GM20000 (cell line): Measurements from ENCODE around the gene PTPRB.
"Not testable (repeated sequence)": the region's sequence is repeated elsewhere in the genome, so short reads cannot be mapped to it uniquely, and the experiment has no call there.

ENCODE experiments used
- DNase-seq: peaks from one replicate; pipeline ENCODE4 v3.0.0; 2012; ENCODE audit warnings: low spot score
- TF ChIP-seq, protein P1 (sequence below): IDR thresholded peaks from 2 replicates; pipeline ENCODE4 v1.5.1; 2012; ENCODE audit warnings: mild to moderate bottlenecking, control low read depth; ENCODE audit errors: extremely low read depth, missing control alignments

PTPRB gene

DNA sequence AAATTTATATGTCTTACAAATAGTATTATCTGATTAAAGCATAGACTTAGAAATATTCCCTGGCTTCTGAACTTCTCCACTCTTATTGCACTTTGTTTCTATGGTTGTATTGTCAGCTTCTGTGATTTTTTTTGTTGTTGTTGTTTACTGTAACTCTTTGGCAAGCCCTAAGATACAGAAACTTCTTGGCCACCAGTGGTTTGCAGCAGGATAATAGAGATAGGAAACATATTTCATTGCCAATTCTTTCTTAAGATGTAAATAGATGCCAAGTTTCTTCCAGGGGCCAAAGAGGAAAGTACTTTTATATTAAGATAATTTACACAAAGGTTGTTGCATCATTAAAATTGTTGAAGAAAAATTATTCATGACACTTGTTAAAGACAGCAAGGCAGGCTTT is 123.8 kb downstream of the PTPRB start:
- DNase-seq: no peak
- TF ChIP-seq, protein P1, sequence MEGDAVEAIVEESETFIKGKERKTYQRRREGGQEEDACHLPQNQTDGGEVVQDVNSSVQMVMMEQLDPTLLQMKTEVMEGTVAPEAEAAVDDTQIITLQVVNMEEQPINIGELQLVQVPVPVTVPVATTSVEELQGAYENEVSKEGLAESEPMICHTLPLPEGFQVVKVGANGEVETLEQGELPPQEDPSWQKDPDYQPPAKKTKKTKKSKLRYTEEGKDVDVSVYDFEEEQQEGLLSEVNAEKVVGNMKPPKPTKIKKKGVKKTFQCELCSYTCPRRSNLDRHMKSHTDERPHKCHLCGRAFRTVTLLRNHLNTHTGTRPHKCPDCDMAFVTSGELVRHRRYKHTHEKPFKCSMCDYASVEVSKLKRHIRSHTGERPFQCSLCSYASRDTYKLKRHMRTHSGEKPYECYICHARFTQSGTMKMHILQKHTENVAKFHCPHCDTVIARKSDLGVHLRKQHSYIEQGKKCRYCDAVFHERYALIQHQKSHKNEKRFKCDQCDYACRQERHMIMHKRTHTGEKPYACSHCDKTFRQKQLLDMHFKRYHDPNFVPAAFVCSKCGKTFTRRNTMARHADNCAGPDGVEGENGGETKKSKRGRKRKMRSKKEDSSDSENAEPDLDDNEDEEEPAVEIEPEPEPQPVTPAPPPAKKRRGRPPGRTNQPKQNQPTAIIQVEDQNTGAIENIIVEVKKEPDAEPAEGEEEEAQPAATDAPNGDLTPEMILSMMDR: no peak

DNA sequence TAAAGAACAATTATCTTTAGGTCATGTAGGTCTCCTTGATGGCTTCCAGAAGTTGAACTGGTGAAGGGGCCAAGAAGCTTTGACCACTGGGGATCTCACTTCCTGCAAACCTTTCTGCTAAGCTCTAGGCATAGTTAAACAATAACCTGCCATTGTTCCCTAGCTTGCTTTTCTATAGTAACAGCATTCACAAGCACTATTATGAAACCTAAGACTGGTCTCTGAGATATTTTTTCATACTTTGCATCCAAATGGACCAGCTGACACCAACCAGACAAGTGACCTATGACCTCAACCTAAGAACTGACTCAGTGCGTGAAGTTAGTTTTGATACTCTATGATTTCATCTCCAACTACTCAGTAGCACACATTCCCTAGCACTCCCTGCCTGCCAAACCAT is 129.1 kb downstream of the PTPRB start:
- no peak for DNase-seq

DNA sequence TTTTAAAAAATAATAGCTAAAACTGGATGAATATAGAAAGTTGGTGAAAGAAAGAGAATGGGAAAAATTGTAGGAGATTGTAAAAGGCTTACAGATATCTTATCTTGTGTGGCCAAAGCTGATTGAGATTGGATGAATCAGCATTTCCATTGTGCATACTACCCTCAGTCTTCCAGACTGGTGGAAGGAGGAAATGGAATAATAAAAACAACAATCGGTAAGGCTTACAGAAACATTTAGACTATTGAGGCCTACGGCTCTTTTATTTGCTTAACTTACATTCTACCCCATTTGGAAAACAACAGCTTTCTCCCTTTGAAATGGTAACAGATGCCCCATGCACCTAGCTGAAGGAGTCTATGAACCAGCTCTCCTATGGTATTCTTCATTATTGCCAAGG is 129.8 kb downstream of the PTPRB start:
- no peak for DNase-seq
- TF ChIP-seq, protein P1: no peak

More for the DNA sequence above, 129.1 kb downstream of the PTPRB start:
- TF ChIP-seq, protein P1: no peak

DNA sequence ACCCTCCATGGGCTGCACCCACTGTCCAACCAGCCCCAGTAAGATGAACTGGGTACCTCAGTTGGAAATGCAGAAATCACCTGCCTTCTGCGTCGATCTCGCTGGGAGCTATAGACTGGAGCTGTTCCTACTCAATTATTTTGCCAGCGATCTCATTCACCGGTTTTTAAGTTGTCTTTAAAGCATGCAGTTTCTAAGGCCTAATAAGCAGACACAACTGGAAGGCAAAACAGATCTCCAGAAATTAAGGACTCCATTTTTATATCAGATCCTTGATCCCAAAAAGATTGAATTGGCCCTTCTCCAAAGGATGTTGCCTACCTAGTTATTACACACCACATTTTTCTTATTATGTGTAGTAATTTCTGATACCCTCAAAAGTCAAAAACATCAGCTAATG is 139.7 kb downstream of the PTPRB start:
- TF ChIP-seq, protein P1: no peak
- no peak for DNase-seq

DNA sequence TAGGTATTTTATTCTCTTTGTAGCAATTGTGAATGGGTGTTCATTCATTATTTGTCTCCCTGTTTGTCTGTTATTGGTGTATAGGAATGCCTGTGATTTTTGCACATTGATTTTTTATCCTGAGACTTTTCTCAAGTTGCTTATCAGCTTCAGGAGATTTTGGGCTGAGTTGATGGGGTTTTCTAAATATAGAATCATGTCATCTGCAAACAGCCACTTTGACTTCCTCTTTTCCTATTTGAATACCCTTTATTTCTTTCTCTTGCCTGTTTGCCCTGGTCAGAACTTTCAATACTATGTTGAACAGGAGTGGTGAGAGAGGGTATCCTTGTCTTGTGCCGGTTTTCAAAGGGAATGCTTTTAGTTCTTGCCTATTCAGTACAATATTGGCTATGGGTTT is 144.3 kb downstream of the PTPRB start:
- not testable (repeated sequence) for DNase-seq

DNA sequence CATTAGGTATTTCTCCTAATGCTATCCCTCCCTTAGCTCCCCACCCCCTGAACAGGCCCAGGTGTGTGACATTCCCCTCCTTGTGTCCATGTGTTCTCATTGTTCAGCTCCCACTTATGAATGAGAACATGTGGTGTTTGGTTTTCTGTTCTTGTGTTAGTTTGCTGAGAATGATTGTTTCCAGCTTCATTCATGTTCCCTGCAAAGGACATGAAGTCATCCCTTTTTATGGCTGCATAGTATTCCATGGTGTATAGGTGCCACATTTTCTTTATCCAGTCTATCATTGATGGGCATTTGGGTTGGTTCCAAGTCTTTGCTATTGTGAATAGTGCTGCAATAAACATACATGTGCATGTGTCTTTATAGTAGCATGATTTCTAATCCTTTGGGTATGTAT is 146.3 kb downstream of the PTPRB start:
- DNase-seq: not testable (repeated sequence)

DNA sequence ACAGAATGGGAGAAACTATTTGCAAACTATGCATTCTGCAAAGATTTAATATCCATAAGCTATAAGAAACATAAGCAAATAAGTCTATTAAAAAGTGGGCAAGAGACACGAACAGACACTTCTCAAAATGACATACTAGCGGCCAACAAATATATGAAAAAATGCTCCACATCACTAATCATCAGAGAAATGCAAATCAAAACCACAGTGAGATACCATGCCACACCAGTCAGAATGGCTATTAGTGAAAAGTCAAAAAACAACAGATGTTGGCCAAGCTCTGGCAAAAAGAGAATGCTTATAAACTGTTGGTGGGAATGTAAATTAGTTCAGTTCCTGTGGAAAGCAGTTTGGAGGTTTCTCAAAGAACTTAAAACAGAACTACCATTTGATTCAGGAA is 149.8 kb downstream of the PTPRB start:
- TF ChIP-seq, protein P1: no peak
- DNase-seq: no peak

DNA sequence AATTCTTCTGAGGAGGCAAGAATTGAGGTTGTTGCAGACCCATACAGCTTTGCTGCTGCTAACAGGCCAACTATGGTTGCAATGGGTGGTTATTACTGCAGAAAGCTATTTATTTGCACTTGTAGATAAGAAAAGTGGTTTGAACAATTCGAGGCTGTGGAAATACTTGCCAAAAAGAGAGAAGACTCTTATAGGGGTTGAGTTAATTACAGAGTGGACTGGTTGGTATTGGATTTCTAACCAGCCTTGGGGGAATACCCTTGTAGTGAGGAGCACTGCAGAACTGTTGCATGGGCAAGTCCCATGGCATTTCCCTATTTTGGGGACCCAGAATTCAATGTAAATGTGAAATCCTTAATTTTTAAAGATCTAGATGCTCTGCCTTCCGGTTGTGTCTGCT is 150.6 kb downstream of the PTPRB start:
- no peak for DNase-seq
- TF ChIP-seq, protein P1: no peak

DNA sequence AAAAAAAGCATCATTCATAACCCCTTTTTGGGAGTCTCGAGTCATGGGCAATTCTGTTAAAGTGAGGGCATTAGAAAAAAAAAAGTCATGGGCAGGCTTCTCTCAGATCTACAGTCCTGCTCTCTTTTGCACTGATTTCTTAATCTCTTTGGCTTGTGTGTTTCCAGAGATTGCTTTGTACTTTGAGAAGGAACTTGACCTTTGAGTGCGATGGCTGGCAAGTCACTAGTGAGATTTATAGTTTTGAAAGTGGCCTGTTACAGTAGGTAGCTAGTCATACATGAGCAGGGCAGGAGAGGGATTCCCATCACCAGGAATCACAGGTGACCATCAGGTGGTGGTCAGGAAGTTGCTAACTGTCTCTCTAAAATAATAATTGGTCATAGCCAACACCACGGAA is 151.5 kb downstream of the PTPRB start:
- TF ChIP-seq, protein P1: no peak
- no peak for DNase-seq
